ENCODE results near the gene IFITM1.

GRCh38 chr11:271319-271715 lies 42.5 kb upstream of the IFITM1 start:
- TF ChIP-seq CTCF (IDR thresholded peaks at IDR 0.05 in 2 of 3, conservative IDR thresholded peaks at IDR 0.05 in 1 of 3; ENCODE audit: insufficient read depth in 2 of 3, low read depth in 1 of 3, low read length in 3 of 3) (no peak), PHB2 (IDR thresholded peaks at IDR 0.05; ENCODE audit: low read depth) (no peak), NR2C2 (CRISPR knock-in tag; IDR thresholded peaks at IDR 0.05) (no peak), NR2C2 (tag; IDR thresholded peaks at IDR 0.05) (no peak), SAFB (IDR thresholded peaks at IDR 0.05; ENCODE audit: borderline replicate concordance, low read depth, low read length) (no peak), ZNF165 (CRISPR knock-in tag; IDR thresholded peaks at IDR 0.05; ENCODE audit: borderline replicate concordance) (no peak), PTTG1 (tag; IDR thresholded peaks at IDR 0.05; ENCODE audit: low read depth) (no peak)

Data from K562 (cell line).